ENCODE data around the gene SMG9. TPM values are rescaled to one million over a fixed set of nuclear protein-coding genes. Genes with fewer than 3 reads are reported as not detected.

The SMG9 gene
- total RNA-seq, 2 donors from 2014 or later, result 18.3 to 49.1 TPM

- Histone ChIP-seq H3K9me3 (peaks cover 6% of the 10 kb centered on the region), H3K4me1 (ENCODE audit: control insufficient read depth in 1 of 2, low read depth in 2 of 2) (peaks cover 0 to 15% of the 10 kb centered on the region in 2 donors), H3K27ac (peak overlapping the region in 1 of 2 donors; percentile 61), H3K4me3 (peak overlapping the region; percentile 59), H3K27me3 (replicated peaks; ENCODE audit: insufficient read depth) (no peaks in the 10 kb centered on the region), H3K36me3 (no peaks in the 10 kb centered on the region)
- ATAC-seq (ENCODE audit: insufficient number of reproducible peaks, low FRiP score, low read depth) (no peak), DNase-seq (ENCODE audit: low spot score) (no peak)
- no peak for TF ChIP-seq CTCF (IDR thresholded peaks at IDR 0.05)
Observed at GRCh38 chr19:43699506-43700394, 55.0 kb downstream of the SMG9 start.

DNA sequence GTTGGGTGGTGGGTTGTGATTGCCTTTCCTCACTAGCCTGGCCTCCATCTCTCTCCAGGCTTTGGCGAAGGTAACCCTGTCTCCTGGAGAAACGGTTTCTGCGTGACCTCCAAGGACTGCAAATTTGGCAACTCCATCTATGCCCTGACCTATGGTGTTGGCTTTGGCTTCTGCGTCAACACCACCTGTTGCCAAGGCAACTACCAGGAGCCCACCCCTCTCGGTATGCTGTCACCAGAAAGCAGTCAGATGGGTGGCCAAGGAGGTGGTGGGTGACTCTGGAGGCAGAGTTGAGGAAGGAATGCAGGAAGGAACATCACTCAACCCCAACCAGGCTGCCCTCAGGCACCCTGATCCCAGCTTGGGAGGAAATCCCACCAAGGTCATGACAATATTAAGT, 57.5 kb downstream of the SMG9 start:
- Histone ChIP-seq H3K36me3 (no peaks in the 10 kb centered on the region), H3K9me3 (peaks cover 6% of the 10 kb centered on the region), H3K4me1 (ENCODE audit: control insufficient read depth in 1 of 2, low read depth in 2 of 2) (peaks cover 0 to 15% of the 10 kb centered on the region in 2 donors), H3K4me3 (no peak overlapping the region), H3K27me3 (replicated peaks; ENCODE audit: insufficient read depth) (no peaks in the 10 kb centered on the region), H3K27ac (no peak overlapping the region)
- TF ChIP-seq CTCF (IDR thresholded peaks at IDR 0.05), result no peak
- ATAC-seq (ENCODE audit: insufficient number of reproducible peaks, low FRiP score, low read depth) (no peak), DNase-seq (ENCODE audit: low spot score) (no peak)

DNA sequence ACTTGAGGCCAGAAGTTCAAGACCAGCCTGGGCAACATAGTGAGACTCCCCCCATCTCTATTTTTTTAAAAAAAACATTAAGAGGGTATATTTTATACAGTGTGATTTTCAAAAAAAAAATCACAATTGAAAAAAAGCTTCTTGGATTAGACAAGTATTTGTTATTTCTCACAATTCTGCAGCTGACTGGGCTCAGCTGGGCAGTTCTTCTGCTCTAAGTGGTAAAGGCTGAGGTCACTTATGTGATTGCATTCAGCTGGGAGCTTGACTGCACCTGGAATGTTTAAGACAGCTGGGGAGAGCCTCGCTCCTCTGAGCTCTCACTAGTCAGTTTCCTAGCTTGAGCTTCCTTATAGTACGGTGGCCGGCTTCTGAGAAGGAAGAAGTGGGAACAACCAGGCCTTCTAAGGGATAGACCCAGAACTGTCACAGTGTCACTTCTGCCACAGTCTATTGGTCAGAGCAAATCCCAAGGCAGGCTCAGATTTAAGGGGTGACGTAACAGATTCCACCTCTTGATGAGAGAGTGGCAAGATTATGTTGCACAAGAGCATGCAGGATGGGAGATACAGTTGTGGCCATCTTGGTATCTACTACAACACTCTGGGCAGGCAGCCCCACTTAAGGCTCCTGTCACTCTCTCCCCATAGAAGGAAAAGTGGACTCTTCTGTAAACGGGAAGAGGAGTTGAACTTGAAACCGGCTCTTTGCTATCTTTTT, 58.6 kb downstream of the SMG9 start:
- Histone ChIP-seq H3K4me3 (no peak overlapping the region), H3K27me3 (replicated peaks; ENCODE audit: insufficient read depth) (no peaks in the 10 kb centered on the region), H3K9me3 (peaks cover 13% of the 10 kb centered on the region), H3K4me1 (ENCODE audit: control insufficient read depth in 1 of 2, low read depth in 2 of 2) (peaks cover 0 to 15% of the 10 kb centered on the region in 2 donors), H3K36me3 (no peaks in the 10 kb centered on the region), H3K27ac (no peak overlapping the region)
- no peak for ATAC-seq (ENCODE audit: insufficient number of reproducible peaks, low FRiP score, low read depth)
- DNase-seq (ENCODE audit: low spot score), result no peak
- TF ChIP-seq CTCF (IDR thresholded peaks at IDR 0.05), result no peak

DNA sequence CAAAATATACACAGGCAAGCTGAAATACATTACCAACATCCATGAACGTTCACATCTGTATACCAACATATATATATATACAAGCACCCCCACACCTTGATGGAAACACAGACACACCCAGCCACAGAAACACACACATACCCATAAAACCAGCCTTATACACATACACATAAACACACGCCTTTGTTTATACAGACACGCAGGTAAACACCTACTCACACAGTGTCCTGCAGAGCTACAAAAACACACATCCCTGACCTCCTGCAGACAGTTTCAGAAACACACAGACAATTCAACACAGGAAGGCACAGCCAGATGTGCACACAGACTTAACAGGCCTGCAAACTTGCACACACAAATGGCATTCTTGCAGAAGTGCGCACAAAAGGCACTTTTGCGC, 60.2 kb downstream of the SMG9 start:
- ATAC-seq (ENCODE audit: insufficient number of reproducible peaks, low FRiP score, low read depth), result no peak
- no peak for TF ChIP-seq CTCF (IDR thresholded peaks at IDR 0.05)
- H3K4me3 ChIP-seq, result no peak overlapping the region

GRCh38 chr19:43692877-43693276, 61.9 kb downstream of the SMG9 start:
- H3K27me3 ChIP-seq (replicated peaks; ENCODE audit: insufficient read depth), result no peaks in the 10 kb centered on the region
- no peak overlapping the region for H3K4me3 ChIP-seq
- peaks cover 23% of the 10 kb centered on the region for H3K9me3 ChIP-seq
- TF ChIP-seq CTCF (IDR thresholded peaks at IDR 0.05), result no peak
- ATAC-seq (ENCODE audit: insufficient number of reproducible peaks, low FRiP score, low read depth) (no peak), DNase-seq (ENCODE audit: low spot score) (no peak)
- H3K27ac ChIP-seq, result no peak overlapping the region
- no peaks in the 10 kb centered on the region for H3K4me1 ChIP-seq (ENCODE audit: control insufficient read depth in 1 of 2, low read depth in 2 of 2)
- no peaks in the 10 kb centered on the region for H3K36me3 ChIP-seq

More for the DNA sequence above, 60.2 kb downstream of the SMG9 start:
- Histone ChIP-seq H3K36me3 (no peaks in the 10 kb centered on the region), H3K27me3 (replicated peaks; ENCODE audit: insufficient read depth) (no peaks in the 10 kb centered on the region), H3K27ac (no peak overlapping the region), H3K4me1 (ENCODE audit: control insufficient read depth in 1 of 2, low read depth in 2 of 2) (peaks cover 0 to 6% of the 10 kb centered on the region in 2 donors), H3K9me3 (peaks cover 23% of the 10 kb centered on the region)
- DNase-seq (ENCODE audit: low spot score), result no peak
